ENCODE results near the gene NKAIN4.

Gene NKAIN4

GRCh38 chr20:63217706-63218105, 36.6 kb downstream of the NKAIN4 start:
- no peak for TF ChIP-seq CTCF (IDR thresholded peaks at IDR 0.05; ENCODE audit: low read depth, low read length, poor library complexity, severe bottlenecking)
- no peak for TF ChIP-seq EZH2phosphoT487 (IDR thresholded peaks at IDR 0.05; ENCODE audit: borderline replicate concordance, low read length)
- H3K9me2 ChIP-seq (replicated peaks; ENCODE audit: control insufficient read depth, low read length) = no peaks in the 10 kb centered on the region
- H3F3A ChIP-seq (ENCODE audit: control insufficient read depth, insufficient read depth) = no peaks in the 10 kb centered on the region
- peaks cover 20% of the 10 kb centered on the region for H4K20me1 ChIP-seq (ENCODE audit: control insufficient read depth, insufficient read depth, low read depth, low read length)
- H3K27ac ChIP-seq (ENCODE audit: low read depth, low read length) = no peak overlapping the region
- peaks cover 28% of the 10 kb centered on the region for H3K4me1 ChIP-seq (ENCODE audit: control insufficient read depth, low read length)
- no peaks in the 10 kb centered on the region for H3K27me3 ChIP-seq (ENCODE audit: control insufficient read depth, low read length)
- H3K9me3 ChIP-seq (ENCODE audit: control insufficient read depth, insufficient read depth, low read length) = no peaks in the 10 kb centered on the region
- H3K36me3 ChIP-seq (ENCODE audit: control insufficient read depth, low read length) = peaks cover 30% of the 10 kb centered on the region
- no peak overlapping the region for H3K4me2 ChIP-seq (ENCODE audit: low read length)
- peaks cover 33% of the 10 kb centered on the region for H3K79me2 ChIP-seq (ENCODE audit: control insufficient read depth, low read length)
- no peak overlapping the region for H3K4me3 ChIP-seq (ENCODE audit: low read length)

- Histone ChIP-seq H3K4me1 (ENCODE audit: control insufficient read depth, low read length) (peaks cover 28% of the 10 kb centered on the region), H3K9me3 (ENCODE audit: control insufficient read depth, insufficient read depth, low read length) (no peaks in the 10 kb centered on the region), H3K9me2 (replicated peaks; ENCODE audit: control insufficient read depth, low read length) (no peaks in the 10 kb centered on the region), H3K4me2 (ENCODE audit: low read length) (peak overlapping the region; percentile 96), H3K79me2 (ENCODE audit: control insufficient read depth, low read length) (peaks cover 40% of the 10 kb centered on the region), H3K36me3 (ENCODE audit: control insufficient read depth, low read length) (peaks cover 37% of the 10 kb centered on the region), H3F3A (ENCODE audit: control insufficient read depth, insufficient read depth) (no peaks in the 10 kb centered on the region), H3K4me3 (ENCODE audit: low read length) (peak overlapping the region; percentile 83), H3K27ac (ENCODE audit: low read depth, low read length) (peak overlapping the region; percentile 38; the same call in 1 of the 2 replicates), H3K27me3 (ENCODE audit: control insufficient read depth, low read length) (no peaks in the 10 kb centered on the region), H4K20me1 (ENCODE audit: control insufficient read depth, insufficient read depth, low read depth, low read length) (peaks cover 28% of the 10 kb centered on the region)
- no peak for TF ChIP-seq CTCF (IDR thresholded peaks at IDR 0.05; ENCODE audit: low read depth, low read length, poor library complexity, severe bottlenecking)
- no peak for TF ChIP-seq EZH2phosphoT487 (IDR thresholded peaks at IDR 0.05; ENCODE audit: borderline replicate concordance, low read length)
Observed at GRCh38 chr20:63216849-63217471, 37.3 kb downstream of the NKAIN4 start.

- Histone ChIP-seq H3K4me2 (ENCODE audit: low read length) (peak within 1 kb of the TSS; percentile 96), H3K36me3 (ENCODE audit: control insufficient read depth, low read length) (peaks cover 44% of the 10 kb centered on the region), H3K27me3 (ENCODE audit: control insufficient read depth, low read length) (no peaks in the 10 kb centered on the region), H3F3A (ENCODE audit: control insufficient read depth, insufficient read depth) (no peaks in the 10 kb centered on the region), H3K4me1 (ENCODE audit: control insufficient read depth, low read length) (peaks cover 28% of the 10 kb centered on the region), H4K20me1 (ENCODE audit: control insufficient read depth, insufficient read depth, low read depth, low read length) (peaks cover 31% of the 10 kb centered on the region), H3K9me3 (ENCODE audit: control insufficient read depth, insufficient read depth, low read length) (no peaks in the 10 kb centered on the region), H3K4me3 (ENCODE audit: low read length) (peak within 1 kb of the TSS; percentile 92), H3K79me2 (ENCODE audit: control insufficient read depth, low read length) (peaks cover 47% of the 10 kb centered on the region), H3K9me2 (replicated peaks; ENCODE audit: control insufficient read depth, low read length) (no peaks in the 10 kb centered on the region), H3K27ac (ENCODE audit: low read depth, low read length) (peak within 1 kb of the TSS; percentile 60)
- TF ChIP-seq EZH2phosphoT487 (IDR thresholded peaks at IDR 0.05; ENCODE audit: borderline replicate concordance, low read length) = no peak
- no peak for TF ChIP-seq CTCF (IDR thresholded peaks at IDR 0.05; ENCODE audit: low read depth, low read length, poor library complexity, severe bottlenecking)
Observed at GRCh38 chr20:63216041-63216848, 38.0 kb downstream of the NKAIN4 start, which contains the start of gene YTHDF1. TSS of gene YTHDF1 (minus strand) at chr20:63216131. CDS start at chr20:63215892, 239 bp downstream.

All from DOHH2 (cell line).